GM12864 (cell line): ENCODE data around the gene TPR.

Source experiments
- DNase-seq: peaks from one replicate; pipeline ENCODE4 v3.0.0-alpha.2; 2011; ENCODE audit warnings: low read depth
- H3K4me3 ChIP-seq: 2 replicates; pipeline ENCODE4 v1.5.1; 2011; ENCODE audit warnings: mild to moderate bottlenecking, low read depth, low read length, control low read depth
- TF ChIP-seq, protein P1 (sequence below): IDR thresholded peaks from 2 replicates; pipeline ENCODE4 v1.5.1; 2011; ENCODE audit warnings: low read depth, mild to moderate bottlenecking, moderate library complexity, low read length, control low read depth, inconsistent platforms; ENCODE audit errors: missing control alignments

TPR gene

DNA sequence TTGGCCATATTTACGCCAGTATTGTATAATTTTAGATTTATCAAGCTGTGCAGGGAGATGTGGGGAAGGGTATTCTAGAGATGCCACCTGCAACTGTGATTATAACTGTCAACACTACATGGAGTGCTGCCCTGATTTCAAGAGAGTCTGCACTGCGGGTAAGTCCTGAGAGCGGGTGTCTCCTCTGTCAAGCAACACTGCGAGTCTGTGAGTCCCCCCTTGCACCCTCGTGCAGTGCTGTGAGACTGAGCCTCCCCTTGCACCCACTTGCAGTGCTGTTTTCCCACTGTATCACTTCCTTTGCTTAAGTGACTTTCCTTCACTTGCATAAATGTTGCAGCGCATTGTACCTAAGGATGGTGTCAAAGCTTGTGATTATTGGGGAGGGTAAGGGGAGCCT, 75.0 kb downstream of the TPR start:
- no peak for DNase-seq
- TF ChIP-seq, protein P1, sequence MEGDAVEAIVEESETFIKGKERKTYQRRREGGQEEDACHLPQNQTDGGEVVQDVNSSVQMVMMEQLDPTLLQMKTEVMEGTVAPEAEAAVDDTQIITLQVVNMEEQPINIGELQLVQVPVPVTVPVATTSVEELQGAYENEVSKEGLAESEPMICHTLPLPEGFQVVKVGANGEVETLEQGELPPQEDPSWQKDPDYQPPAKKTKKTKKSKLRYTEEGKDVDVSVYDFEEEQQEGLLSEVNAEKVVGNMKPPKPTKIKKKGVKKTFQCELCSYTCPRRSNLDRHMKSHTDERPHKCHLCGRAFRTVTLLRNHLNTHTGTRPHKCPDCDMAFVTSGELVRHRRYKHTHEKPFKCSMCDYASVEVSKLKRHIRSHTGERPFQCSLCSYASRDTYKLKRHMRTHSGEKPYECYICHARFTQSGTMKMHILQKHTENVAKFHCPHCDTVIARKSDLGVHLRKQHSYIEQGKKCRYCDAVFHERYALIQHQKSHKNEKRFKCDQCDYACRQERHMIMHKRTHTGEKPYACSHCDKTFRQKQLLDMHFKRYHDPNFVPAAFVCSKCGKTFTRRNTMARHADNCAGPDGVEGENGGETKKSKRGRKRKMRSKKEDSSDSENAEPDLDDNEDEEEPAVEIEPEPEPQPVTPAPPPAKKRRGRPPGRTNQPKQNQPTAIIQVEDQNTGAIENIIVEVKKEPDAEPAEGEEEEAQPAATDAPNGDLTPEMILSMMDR: no peak
- no peak overlapping the region for H3K4me3 ChIP-seq

GRCh38 chr1:186299570-186299969, 75.5 kb downstream of the TPR start:
- no peak for DNase-seq
- TF ChIP-seq, protein P1: no peak
- H3K4me3 ChIP-seq: no peak overlapping the region

- no peak overlapping the region for H3K4me3 ChIP-seq
- TF ChIP-seq, protein P1: no peak
- DNase-seq: no peak
These were observed 76.2 kb downstream of the TPR start for GRCh38 chr1:186298851-186299250.

DNA sequence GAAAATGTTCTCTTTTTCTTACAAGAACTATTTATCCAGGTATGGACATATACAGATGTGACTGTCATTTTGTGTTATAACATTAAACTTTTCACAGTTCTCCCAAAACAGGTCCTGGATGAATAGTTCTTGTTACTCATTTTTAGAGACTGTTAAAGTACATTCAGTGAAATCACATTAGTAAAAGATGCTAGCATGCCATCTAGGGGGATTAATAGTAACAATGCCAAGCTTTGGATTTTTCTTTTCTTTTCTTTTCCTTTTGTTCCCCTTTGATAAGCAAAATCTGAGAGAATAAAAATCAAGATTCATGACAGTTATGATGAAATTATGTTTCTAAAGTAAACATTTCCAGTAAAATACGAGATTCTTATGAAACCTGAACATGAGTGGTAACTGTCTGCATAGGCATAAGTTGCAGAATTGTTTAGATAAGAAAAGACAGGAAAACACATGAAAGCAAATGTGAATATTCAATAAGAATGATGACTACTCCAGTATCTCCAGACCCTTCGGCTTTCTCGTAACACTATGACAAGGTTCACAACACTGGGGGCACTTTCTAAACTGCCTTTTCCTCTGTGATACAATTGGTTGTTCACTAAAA, 77.5 kb downstream of the TPR start:
- DNase-seq: no peak
- TF ChIP-seq, protein P1: no peak
- no peak overlapping the region for H3K4me3 ChIP-seq

GRCh38 chr1:186295980-186296379, 79.1 kb downstream of the TPR start, which contains the start of gene PRG4:
Gene PRG4 (plus strand): TSS chr1:186296279.
- H3K4me3 ChIP-seq: no peak within 1 kb of the TSS
- TF ChIP-seq, protein P1: no peak
- no peak for DNase-seq

- no peak for DNase-seq
- no peak overlapping the region for H3K4me3 ChIP-seq
- TF ChIP-seq, protein P1: no peak
These were observed 82.2 kb downstream of the TPR start for GRCh38 chr1:186292875-186293274.

- TF ChIP-seq, protein P1: no peak
- no peak for DNase-seq
- H3K4me3 ChIP-seq: no peak overlapping the region
These were observed 83.8 kb downstream of the TPR start for GRCh38 chr1:186291271-186291670.
